GM21360 (cell line): ENCODE results near the gene CYP1A1.
"Not testable (repeated sequence)": the region's sequence is repeated elsewhere in the genome, so short reads cannot be mapped to it uniquely, and the experiment has no call there.

Source experiments
- ATAC-seq: cut with Tn5 transposase; IDR thresholded peaks from one replicate; pipeline ENCODE4 v1.9.1; 2021; ENCODE audit warnings: mild to moderate bottlenecking, moderate library complexity; ENCODE audit not compliant: unreplicated experiment

The CYP1A1 gene

GRCh38 chr15:74738239-74738638, 12.9 kb upstream of the CYP1A1 start:
- ATAC-seq: not testable (repeated sequence)

DNA sequence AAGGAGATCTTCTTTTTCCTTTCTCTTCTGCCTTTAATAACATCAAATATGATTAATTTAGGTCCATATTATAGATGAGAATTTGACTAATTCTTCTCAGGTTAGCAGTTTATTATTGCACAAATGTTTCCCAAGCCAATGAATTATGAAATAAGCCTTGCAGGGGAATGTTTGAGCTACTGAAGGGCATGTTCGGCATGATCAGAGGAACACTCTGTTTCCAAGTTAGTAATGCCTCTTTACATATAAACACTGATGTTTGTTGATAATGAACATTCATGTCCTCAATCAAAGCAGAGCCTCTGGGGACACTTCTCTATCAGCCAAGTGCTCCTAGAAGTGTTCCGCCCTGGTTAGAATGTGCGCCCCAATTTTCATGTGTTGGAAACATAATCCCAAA, 10.0 kb upstream of the CYP1A1 start:
- no peak for ATAC-seq

GRCh38 chr15:74733269-74733668, 7.9 kb upstream of the CYP1A1 start:
- ATAC-seq: no peak

GRCh38 chr15:74732846-74733245, 7.5 kb upstream of the CYP1A1 start:
- ATAC-seq: no peak

- ATAC-seq: no peak
Observed at GRCh38 chr15:74730619-74731316, 5.4 kb upstream of the CYP1A1 start.

DNA sequence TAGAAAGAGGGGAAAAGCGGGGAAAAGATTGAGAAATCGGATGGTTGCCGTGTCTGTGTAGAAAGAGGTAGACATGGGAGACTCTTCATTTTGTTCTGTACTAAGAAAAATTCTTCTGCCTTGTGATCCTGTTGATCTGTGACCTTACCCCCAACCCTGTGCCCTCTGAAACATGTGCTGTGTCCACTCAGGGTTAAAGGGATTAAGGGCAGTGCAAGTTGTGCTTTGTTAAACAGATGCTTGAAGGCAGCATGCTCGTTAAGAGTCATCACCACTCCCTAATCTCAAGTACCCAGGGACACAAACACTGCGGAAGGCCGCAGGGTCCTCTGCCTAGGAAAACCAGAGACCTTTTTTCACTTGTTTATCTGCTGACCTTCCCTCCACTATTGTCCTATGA, 4.0 kb upstream of the CYP1A1 start:
- ATAC-seq: not testable (repeated sequence)

DNA sequence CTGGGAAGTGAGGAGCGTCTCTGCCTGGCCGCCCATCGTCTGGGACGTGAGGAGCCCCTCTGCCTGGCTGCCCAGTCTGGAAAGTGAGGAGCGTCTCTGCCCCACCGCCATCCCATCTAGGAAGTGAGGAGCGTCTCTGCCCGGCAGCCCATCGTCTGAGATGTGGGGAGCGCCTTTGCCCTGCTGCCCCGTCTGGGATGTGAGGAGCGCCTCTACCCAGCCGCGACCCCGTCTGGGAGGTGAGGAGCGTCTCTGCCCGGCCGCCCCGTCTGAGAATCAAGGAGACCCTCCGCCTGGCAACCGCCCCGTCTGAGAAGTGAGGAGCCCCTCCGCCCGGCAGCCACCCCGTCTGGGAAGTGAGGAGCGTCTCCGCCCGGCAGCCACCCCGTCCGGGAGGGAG, 3.4 kb upstream of the CYP1A1 start:
- ATAC-seq: not testable (repeated sequence)

DNA sequence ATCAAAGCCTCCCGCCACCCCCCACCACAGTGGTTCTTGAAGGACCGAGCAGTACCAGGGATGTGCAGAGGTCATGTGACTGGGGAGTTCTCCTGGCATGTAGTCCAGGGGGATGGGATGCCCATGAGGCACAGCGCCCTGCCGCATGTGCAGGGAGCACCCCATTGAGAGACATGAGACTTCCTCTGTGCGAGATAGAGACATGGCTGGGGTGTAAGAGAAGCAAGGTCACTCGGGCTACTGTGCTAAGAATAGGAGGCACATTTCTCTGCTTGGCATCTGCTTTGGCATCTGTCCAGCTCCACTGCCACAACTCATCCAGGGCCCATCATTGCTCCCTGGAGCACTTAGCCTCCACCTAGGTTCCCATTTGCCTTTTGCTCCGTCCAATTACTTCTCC, 2.4 kb upstream of the CYP1A1 start:
- ATAC-seq: no peak

DNA sequence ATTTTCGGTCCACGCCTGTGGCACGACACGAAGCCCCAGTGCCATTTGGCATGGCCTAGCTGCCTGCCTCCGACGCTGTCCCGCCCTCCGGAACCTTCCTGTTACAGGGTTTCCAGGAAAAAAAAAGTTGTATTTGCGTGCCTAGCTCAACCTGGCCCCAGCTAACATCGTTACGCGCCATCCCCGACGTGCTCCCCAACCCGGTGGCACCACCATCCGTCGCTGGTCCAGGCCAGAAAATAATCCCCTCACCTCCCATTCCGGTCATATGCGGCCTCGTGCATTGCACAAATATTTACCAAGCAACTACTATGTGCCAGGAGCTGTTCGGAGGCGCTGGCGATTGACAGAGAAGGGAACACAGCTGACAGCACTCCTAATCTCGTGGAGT, 1.4 kb upstream of the CYP1A1 start:
- no peak for ATAC-seq

DNA sequence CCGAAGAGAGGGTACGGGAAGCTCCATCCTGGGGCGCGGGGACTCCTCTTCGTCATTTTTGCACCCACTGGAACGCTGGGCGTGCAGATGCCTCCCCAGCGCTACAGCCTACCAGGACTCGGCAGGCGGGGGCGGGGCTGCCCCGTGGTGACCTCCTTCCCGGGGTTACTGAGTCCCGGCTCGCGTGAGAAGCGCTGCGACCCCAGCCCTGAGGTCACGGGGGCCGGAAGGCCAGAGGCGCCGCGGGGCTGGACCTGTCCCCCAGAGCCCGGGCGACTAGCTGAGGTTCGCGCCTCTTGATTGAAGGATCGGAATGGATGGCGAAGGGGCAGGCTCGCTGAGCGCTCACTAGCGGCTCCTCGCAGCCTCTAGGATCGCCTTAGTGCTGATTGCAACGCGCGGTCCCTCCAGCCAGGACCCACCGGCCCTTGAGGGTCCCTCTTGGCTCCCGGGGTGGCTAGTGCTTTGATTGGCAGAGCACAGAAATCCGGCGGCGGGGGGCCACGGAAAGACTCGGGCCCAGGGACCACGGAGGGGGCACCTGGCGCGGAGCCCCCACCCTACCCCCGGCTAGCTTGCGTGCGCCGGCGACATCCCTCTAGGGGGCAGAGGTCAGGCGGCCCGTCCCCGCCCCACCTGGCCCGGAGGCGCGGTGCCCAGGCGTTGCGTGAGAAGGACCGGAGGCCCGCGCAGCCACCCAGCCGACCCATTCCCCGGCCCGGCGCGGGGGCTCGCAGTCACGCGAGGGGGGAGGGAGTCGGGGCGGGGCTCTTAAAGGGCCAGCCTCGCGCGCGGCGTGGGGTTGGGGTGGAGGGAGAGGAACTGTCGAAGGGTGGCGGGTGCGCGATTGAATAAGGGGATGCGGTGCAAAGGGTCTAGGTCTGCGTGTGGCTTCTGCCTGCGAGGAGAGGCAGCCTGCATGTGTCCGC, 781 bp upstream of the CYP1A1 start:
- no peak for ATAC-seq

DNA sequence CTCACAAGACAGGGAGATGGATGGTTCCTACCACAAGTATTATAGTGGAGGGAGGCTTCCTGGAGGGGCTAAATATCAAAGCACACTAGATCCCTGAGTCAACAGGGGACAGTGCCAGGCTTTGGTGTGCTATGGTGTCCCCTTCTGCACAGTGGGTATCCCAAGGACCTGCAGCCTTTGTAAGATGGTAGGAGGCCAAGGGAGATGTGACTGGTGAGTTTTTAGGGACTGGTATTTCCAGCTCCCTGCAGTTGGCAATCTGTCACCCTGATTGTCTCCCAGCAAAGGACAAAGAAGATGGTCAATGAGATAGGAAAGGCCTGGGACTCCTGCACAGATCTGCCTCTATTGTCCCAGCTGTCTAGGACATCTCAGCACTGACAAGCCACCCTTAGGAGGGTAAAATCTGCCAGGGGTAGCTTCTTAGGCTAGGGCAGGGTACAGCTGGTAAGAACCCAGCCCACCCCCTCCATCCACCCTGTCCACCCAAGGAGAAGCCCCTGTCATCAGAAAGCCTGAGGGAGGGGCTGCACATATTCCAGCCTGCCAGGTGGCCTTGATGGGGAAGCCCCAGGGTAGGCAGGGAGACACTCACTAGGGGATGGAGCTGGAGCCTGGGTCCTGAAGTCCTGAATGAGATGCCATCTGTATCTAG, 631 bp downstream of the CYP1A1 start:
- no peak for ATAC-seq

DNA sequence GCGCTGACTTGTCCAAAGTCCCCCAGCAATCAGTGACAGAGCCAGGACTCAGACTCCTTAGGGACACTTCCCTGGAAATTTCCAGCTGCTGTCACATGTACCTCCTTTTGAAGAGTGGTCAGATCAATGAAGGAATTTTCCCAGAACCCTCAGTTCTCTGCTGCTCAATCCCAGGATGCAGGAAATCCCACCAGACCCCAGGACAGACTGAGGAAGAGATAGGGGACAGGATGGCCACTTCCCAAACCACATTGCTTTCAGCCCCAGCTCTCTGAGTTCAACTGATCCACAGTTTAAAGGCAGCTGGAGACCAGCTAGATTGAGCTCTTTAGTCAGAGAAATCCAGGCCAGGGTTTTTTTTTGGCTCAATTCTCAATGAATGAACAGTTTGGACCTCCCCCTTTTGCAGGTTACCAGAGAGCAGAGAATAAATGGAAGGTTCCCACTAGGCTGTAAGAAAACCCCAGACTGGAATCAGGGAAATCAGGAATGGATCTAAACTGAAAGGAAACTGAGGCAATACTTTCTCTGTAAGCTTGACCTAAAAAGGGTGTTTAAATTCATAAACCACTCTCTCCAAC, 1.5 kb downstream of the CYP1A1 start:
- no peak for ATAC-seq

DNA sequence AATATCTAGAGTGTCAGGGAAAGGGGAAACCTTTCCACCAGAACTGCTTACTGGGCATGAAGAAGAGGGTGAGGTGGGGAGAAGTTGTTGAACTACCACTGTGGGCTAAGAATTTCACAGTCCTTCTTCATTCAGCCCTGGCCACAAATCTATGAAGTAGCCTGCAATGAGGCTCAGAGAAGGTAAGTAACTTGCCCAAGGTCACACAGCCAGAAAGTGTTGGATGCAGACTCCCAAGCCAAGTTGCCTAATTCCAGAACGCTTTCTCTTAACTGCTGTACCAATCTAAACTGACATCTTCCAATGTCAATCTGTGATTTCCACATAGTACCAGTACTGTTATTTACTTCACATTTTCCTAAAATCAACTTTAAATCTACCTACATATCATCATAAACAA, 2.1 kb downstream of the CYP1A1 start:
- ATAC-seq: no peak

GRCh38 chr15:74722591-74722990, 2.7 kb downstream of the CYP1A1 start:
- no peak for ATAC-seq

DNA sequence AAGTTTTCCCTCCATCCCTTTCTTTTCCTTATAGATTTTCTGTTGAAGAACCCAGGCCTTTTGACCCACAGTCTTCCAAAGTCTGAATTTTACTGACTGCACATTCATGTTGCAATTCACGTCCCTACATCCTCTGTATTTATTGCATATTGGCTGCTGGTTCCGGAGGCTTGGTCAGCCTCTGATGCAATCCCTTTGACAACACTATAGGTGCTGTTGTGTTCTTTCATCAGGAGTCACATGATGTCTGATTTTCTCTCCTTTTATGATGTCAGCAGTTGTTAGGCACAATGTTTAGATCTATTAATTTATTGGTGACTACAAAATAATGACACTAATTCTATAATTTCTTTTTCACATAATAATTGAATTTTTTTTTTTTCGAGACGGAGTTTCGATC, 8.7 kb downstream of the CYP1A1 start:
- no peak for ATAC-seq

- ATAC-seq: no peak
Observed at GRCh38 chr15:74712311-74712710, 13.0 kb downstream of the CYP1A1 start.

DNA sequence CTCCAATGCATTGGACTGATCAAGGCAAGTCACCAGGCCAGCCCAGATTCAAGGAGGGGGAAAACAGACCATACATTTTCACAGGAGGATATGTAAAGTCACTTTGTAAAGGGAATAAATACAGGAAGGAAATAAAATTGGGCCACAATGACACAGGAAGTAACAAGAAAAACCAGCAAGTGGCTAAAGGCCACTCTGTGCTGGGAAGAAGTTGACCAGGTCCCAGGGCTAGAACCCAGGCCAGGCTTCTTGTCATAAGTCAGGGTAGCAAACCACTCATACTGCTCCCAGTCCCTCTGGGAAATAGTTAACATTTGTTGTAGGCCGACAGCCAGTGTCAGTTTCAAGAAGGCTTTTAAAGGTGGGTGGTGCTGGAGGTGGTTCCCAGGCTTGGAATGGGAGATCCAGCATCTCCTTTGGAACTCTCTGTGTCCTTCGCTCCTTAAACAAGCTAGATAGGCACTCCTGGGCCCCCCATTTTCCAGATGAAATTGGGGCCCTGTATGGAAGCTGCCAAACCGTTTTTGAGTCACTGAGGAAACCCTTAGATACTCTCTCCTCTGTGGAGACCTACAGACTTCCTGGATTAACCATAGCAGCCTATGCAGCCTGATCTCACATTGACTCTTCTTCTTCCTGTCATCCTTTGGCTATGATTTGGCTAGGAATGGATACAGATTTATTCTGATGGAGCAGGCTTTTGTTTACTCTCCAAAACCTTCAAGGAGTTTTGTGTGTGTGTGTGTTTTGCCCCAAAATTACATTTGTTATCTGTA, 14.8 kb downstream of the CYP1A1 start:
- ATAC-seq: no peak

- ATAC-seq: no peak
Observed at GRCh38 chr15:74709892-74710291, 15.4 kb downstream of the CYP1A1 start.

DNA sequence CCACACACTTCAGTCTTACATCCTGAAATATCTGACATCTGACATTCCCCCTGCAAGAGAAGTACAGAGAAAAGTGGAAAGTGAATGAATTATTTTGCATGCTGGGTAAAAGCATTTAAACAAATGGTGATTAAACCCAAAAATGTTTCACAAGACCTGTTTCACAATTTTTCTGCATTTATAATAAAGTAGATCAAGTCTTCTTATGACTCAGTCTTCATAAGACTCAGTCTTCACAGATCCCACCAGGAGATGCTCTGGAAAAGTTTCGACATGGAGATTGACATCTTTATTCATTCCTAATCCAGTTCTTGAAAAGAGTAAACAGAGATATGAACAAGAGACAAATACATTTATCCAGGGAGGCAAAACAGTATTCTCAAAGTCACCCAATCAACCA, 16.3 kb downstream of the CYP1A1 start:
- no peak for ATAC-seq

DNA sequence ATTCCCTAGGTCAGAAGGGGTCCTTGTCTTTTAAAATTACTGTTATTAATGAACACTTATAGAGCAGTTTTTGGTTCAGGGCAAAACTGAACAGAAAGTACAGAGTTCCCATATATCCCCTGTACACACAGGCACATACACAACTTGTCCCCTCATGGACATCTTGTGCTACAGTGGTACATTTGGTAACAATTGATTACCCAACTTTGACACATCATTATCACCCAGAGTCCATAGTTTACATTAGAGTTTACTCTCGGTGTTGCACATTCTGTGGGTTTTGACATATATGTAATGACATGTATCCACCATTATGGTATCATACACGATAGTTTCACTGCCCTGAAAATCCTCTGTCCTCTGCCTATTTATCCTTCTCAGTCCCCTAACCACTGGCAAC, 28.5 kb downstream of the CYP1A1 start:
- ATAC-seq: no peak

GRCh38 chr15:74696398-74696729, 29.0 kb downstream of the CYP1A1 start:
- no peak for ATAC-seq
